Retina (tissue), 1 donor: ENCODE data around the gene CEP83.

Experiments
- DNase-seq: peaks from one replicate; pipeline ENCODE4 v3.0.0-alpha.2; 2016

The CEP83 gene

DNA sequence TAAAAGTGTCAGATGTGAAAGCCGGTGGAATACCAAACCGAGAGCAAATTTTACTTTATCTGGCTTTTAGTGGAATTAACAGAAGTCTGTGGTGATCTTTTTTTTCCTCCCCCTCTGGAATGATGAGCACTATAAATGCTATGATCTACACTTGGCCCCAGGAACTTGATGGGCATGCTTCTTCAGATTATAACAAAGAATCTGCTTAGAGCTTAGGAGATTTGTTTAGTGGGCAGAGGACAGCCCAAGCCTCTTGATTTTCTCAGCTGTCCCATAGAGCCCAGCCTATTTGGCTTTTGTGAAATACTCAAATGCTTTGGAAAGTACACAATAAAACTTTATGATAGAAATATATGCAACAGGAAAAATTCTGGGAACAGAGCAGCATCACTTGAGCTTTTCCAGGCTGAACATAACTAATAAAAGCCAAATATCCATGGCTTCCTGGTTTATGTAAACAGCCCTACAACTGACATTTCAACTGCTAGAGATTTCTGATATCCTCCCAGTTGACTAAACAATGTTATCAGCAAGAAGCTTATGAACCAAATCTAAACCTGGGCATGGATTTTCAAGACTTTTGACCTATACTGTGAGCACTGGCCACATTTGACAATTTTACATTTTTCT is 161.7 kb downstream of the CEP83 start:
- no peak for DNase-seq

DNA sequence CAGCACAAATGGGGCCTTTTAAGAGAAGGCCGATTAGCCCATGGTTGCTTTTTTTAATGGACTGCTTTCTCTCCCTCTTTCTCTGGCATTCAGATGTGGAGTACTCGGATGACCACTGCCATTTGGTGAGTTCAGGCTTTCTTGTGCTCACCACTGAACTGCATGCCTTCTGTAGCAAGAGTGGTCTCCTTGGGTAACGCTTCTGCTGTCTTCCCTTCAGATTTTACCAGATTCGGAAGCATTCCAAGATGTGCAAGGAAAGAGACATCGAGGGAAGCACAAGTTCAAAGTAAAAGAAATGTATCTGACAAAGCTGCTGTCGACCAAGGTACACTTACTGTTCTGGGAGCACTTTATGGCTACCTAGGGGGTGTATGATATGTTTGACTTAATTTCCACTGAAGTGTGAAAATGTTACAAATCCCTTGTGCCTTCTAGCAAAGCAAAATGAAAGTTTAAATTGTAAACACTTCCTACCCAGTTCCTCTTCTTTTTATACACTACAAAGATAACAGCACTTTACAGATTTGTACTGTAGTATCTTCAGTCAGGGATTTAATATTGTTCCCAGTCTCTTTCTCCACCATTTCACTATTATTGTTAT is 162.5 kb downstream of the CEP83 start:
- DNase-seq: no peak

DNA sequence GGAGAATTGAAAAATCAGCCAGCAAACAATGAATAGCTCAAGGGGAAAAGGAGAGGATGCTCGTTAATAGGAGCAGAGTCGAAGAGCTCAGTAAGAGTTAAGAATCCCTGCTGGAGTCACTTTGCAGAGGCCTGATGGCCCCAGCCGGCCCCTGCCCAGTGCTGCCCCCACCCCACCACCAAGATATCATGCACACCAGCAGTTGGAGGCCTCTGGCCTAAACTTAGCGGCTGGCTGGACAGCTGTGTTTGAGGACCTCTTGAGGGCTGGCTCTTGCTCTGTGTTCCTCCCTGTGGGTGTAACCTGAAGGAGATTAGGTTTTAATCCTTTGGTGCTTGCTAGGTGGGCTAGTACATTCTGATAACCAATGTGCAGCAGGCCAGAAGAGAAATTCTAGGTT is 169.3 kb downstream of the CEP83 start:
- no peak for DNase-seq

DNA sequence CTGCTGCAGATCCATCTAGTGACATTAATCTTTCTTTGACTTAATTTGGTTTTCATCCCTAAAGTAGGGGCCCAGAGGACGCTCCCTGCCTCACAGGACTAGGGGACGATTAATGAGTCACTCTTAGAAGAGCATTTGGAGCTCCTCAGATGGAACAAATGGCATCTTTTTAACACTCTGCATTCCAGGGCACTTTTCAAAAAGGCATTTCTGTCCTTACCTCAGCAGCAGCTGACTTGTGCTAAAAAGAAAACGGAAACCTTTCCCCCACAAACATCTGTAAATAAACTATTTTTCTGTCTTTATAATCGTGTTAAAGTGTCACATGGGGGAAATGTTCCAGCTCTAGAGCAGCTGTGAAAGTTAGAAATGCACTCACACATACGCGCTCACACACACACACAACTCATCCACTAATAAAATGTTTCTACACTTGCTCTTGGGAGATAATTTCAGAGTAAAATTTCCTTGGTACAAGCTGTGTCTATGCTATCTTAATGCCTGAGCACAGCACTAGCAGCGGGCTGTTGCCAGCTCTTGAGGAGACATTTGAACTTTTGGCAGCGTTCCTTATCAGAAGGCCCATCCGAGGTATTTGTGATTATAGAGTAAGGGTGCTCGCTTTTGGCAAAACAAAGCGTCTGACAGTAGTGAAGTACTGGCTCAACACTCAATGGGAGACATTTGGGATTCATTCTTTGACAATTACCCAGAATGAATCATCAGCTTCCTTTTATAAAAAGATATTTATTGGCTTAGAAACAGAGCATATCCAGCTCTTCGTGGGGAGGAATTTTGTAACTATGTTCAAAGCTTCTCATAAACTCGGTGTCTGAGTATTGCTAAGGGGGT is 170.0 kb downstream of the CEP83 start:
- DNase-seq: no peak

DNA sequence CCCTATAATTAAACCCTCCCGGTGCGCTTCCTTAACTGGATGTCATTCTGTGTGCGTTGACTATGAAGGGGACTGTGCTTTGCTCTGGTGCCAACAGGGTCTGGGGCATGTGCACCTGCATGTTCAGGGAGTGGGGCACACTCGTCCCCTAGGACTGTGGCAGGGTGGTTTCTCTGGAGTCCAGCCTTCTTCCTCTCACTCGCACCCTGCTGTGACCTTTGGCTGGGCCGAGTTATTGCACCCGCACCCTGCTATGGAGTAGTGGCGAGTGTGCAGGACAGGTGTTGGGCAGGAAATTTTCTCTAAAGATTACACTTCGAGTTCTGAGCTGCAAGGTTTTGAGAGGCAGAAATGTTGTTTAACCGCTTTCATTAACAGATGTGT is 172.4 kb downstream of the CEP83 start:
- no peak for DNase-seq

DNA sequence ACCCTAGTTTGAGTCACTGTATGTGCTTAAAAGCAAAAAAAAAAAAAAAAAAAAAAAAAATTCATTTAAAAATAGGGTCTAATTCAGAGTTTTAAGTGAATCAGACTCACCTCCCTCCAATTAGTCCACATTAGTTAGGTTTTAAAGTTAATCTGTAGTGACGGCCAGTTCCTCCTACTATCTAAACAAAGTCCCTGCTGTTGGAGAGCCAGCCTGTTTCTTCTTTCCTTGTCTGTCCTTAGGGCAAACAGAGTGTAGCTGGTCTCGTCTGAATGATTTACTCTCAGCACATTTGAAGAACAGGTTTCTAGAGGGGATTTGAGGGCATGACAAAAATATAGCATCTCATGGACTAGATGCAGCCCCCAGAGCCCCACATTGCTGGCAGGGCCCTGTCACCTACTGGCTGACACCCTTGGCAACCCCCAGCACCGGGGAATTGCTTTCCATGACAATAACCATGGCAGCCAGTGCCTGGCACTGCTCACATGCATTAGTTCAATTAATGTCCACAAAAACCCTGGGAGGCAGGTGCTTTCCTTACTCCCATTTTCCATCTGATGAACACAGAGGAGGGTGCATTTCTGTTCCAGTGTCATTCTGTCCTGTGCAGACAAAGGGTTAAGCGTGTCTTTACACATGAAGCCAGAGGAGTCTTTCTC is 173.0 kb downstream of the CEP83 start:
- peak; percentile 70 for DNase-seq

DNA sequence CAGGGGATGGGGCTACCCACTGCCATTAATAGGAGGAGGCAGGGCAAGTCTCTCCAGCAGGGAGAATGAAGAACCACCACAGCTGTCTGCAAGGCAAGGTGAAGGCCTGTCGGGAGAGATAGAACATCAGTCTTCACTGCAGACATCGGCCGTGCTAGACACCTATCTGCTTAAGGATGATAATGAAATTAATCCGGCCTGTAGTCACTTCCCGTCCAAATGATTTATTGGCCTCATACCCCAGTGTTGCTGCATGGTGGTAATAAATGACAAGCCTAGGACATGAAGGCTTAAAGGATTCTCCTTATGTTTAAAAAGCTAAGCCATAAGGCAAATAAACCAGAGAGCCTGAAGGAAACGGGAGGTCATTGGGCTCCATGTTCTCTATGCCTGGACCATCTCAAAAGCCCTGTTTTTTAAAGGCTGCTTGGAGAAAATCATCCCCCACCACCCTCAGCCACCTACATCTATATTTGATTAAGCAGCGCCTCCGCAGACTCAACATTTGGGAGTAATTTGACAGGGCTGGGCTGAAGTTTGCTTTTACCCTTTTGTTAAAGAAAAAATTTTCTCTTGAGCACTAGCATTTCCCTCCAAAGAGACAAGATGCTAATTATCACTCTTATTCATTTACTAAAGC is 173.6 kb downstream of the CEP83 start:
- DNase-seq: peak; percentile 60

DNA sequence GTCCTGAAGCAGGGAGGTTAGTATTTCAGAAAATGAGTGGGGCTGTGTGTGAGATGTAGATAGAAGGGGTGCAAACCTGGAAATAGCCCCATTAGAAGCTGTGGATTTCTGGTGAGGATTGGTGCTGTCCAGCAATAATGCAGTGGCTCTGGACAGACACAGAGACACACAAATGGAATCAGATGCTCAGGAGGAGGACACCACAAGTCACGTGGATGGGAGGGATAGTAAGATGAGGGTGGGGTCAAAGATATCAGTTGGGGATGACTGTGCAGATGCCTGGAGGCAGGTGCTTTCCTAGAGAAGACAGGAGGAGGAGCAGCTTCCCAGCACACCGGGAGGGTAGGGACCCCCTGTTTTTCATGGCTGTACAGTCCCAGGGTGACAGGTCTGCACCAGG is 174.8 kb downstream of the CEP83 start:
- DNase-seq: no peak

DNA sequence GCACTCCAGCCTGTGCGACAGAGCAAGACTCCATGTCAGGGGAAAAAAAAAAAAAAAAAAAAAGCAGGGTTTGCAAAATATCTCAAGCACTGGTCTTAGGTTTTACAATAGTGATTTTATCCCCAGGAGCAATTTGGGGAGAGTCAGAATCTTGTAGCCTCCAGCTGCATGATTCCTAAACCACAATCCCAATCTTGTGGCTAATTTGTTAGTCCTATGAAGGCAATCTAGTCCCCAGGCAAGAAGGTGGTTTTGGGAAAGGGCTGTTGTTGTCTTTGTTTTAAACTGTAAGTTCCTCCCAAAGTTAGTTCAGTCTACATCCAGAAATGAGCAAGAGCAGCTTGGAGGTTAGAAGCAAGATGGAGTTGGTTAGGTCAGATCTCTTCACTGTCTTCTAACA is 175.6 kb downstream of the CEP83 start:
- DNase-seq: no peak

DNA sequence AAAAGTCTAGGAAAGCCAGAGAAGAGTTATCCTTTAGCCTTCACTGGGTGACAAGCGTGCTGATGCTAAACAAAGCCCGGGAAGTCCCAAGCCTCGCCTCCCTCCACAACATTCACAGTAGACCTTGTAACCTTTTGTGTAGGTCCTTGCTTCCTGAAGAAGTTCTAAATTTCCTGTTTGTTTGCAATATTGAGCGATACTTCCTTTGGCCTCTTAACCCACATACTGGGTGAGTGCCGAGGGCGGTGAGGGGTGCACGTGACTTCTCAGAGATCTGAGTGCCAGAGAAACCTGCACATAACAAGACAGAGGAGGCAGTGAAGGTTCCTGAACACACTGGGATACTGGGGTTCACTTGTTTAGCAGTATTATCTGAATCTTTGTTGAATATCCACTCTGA is 177.0 kb downstream of the CEP83 start:
- DNase-seq: no peak

DNA sequence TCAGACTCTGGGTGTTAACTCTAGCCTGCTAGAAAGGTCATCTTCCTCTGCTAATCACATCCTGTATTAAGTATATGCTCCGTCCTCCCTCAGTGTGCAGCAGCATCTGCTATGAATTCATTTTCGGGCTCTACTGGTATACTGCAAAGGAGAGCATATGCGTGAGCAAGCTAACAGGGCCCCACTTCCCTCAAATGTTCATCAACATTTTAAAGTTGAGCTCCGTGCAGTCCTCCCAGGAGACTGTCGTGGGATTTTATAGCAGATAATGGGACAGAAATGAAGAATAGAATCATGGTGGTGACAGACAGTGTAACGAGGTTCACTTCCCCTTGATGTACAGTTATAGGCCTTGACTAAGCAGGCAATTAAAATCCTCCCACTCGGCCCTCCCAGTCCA is 179.6 kb downstream of the CEP83 start:
- no peak for DNase-seq

DNA sequence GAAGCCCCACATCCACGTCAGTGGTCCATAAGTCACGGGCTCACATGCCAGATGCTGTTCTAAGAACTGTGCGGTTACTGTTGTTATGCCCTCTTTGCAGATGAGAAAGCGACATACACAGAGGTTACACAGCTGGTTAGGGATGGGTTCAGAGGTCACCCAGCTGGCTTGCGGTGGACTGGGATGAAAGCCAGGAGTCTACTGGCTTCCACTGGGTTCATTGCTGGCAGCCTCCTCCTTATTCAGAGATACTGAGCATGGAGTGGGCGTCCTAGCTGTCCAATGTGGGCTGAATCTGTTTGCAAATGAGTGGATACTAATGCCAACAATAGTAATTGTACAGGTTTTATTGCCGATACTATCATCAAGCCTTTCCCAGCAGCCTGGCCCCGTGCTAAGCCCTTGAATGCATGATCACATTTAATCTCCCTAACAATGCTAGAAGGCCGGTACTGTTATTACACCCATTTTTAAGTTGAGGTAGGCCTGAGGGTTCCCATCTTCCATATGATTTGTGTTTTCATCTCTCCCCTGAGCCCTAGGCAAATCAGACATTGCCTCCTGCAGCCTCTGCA is 182.2 kb downstream of the CEP83 start:
- no peak for DNase-seq

DNA sequence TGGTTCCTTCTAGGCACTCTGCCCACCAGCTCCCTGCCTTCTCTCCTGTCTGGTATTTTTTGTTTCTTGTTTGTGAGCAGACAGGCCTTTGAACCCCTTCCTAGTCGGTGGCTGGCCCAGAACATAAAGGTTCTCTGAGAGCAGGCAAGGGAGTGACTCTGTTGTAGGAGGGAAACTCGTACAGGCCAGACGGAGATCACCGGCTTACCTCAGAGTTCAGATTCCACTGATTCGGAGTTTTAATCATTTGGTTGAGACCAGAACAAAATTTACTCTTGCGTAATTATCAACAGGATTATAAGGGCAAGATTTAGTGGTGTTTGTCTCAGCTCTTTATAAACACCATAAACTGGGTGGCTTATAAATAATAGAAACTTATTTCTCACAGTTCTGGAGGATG is 182.9 kb downstream of the CEP83 start:
- DNase-seq: no peak

DNA sequence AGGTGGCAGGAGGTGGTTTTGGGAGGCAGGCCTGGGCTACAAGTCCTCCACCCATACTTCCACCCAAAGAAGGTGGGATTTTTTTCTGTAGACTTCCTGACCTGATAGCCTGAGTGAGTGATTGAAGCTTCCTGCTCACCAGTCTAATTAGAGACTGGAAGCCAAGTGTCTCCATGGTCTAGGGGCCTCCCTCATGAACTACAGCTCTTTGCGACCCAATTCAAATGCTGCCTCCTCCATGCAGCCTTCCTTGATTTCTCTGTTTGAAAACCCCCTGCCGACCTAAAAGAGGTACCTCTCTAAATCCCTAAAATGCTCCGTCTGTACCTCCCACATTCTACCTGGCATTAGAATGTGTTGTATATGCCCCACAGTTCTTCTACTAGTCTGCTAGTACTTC is 186.4 kb downstream of the CEP83 start:
- no peak for DNase-seq

DNA sequence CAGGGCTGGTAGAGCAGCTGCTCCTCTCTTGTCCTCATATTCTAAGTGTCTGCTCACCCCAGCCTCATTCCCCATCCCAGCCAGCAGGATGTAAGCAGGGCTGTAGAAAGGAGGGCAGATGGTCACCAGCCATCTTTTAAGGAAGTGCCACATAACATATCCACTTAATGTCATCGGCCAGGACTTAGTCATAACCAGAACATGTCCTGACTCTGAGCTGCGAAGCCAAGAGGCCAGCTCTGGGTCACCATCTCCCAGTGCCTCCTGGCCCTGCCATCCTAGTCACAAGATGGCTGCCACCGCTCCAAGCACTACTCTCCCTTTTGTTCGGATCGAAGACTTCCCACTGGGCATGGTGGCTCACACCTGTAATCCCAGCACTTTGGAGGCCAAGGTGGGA is 187.4 kb downstream of the CEP83 start:
- DNase-seq: no peak

DNA sequence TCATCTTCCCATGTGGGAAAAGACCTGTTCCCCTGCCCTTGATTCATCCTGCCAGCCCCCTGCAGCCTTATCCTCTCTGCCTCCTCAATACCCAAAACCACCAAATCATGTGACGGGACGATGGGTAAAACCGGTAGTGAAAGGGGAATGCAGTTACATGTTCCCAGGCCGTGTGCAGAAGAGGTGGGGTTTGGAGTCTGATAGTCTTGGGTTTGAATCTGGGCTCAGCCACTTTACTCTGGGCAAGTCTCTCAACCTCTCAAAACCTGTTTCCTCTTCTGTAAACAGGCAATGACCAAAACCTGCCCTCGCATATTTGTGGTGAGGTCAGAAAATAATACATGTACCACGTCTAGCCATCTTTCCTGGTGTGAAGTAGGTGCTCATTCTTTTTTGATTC is 188.3 kb downstream of the CEP83 start:
- no peak for DNase-seq

DNA sequence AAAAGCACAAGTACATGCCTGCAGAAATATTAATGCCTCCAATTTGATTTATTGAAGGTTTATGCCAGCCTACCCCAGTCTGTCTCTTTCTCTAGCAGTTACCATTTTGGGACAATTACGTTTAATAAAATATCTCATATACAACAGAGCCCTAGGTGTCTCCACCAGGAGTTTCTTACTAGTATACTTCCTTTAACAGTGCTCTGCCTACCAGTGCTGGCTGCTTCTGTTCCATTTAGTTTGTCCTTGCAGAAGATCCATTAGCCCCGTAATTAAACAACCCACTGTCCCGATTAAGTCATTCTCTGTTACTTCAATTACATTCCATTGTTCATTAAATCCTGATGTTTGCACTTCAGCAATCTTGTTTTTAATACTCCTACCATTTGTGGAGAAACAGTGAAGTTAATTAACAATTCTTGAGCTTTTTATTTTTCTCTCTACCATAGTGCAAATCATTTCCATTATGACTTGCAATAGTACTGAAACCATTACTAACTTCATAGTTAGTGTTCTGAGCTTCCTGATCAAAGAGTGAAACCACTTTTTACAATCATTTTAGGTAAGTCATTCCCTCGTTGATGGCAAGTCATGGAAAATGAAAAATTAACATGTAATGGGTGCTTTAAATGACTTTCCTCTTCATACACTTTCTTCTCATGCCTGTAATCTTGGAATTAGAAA is 190.2 kb downstream of the CEP83 start:
- DNase-seq: no peak

DNA sequence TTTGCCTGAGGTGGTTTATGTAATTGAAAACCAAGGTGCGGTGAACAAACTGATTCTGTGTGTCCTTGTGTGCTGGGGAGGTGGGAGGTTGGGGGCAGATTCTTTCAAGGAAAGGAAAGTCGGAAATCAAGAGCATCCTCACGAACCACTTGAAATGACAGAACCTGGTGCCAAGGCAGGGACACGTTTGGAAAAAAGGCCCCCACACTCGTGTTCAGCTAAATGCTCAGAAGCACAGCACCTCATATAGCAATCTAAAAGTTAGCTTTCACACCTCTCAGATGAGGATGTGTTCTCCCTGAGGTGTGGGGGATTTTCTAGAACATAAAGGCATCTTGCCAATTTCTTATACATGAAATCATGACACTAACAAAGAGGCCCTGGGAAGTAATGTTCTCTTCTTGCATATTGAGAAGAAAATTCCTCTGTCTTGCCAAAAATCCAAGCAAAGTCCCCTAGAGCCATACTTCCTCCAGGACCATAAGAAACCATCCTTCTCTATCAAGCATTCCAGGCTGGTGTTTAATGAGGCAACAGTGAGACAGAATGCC is 191.7 kb downstream of the CEP83 start:
- no peak for DNase-seq

DNA sequence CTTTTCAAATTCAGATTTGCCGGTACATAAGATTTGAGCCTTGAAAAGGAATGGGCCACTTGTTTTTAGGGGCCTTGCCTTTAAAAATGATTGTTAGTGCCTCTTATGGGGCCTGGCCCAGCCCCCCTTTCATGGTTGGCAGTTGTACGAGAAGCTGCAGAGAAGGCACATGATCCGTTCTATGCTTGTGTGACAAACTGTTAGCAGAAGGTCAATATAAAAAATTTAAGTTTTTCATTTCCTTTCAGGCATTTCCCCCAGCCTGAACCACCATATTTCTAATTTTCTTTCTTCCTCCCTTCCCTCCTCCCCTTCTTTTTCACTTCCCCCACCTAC is 192.2 kb downstream of the CEP83 start:
- no peak for DNase-seq

DNA sequence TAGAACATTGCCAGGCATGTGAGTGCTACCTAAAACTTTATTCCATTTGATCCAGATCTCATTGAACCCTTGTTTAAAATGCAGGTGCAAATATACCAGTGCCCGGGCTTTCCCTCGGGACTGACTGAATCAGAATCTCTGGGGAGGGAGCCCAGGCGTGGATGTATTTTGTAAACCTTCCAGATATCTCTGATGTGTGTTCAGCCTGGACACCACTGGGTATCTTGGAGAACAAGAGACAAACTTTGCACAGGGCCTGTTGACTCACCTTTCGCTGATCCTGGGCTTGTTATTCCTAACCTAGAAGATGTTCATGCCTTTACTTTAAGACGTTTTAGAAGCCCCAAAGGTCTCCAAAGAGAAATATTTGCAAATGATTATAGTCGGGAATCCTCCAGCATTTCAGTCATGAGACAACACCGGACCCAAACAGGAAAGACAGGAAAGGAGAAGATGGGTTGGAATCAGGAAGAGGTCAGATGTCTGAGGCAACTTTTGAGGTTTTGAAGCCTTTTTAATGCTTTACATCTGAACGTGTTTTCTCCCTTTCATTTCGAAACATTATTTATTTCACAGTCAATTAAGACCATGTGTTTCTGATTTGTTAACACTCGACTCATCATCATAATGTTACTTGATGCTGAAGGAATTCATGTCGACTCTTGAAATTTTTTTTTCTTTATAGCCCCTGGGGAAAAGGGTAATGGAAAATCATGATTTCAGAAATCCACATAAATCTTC is 192.7 kb downstream of the CEP83 start:
- no peak for DNase-seq
